ENCODE data around the gene ABHD16B.

Gene ABHD16B

GRCh38 chr20:63886921-63887320 is 25.6 kb downstream of the ABHD16B start:
- no peak overlapping the region for H3K27ac Mint-ChIP-seq
- peaks cover 9% of the 10 kb centered on the region for H3K4me1 Mint-ChIP-seq
- H3K4me3 Mint-ChIP-seq = no peak overlapping the region
- DNase-seq (no peak), ATAC-seq (no peak)
- H3K27me3 Mint-ChIP-seq = no peaks in the 10 kb centered on the region
- H3K36me3 Mint-ChIP-seq (ENCODE audit: low read depth) = peaks cover 16% of the 10 kb centered on the region
- no peaks in the 10 kb centered on the region for H3K9me3 Mint-ChIP-seq

DNA sequence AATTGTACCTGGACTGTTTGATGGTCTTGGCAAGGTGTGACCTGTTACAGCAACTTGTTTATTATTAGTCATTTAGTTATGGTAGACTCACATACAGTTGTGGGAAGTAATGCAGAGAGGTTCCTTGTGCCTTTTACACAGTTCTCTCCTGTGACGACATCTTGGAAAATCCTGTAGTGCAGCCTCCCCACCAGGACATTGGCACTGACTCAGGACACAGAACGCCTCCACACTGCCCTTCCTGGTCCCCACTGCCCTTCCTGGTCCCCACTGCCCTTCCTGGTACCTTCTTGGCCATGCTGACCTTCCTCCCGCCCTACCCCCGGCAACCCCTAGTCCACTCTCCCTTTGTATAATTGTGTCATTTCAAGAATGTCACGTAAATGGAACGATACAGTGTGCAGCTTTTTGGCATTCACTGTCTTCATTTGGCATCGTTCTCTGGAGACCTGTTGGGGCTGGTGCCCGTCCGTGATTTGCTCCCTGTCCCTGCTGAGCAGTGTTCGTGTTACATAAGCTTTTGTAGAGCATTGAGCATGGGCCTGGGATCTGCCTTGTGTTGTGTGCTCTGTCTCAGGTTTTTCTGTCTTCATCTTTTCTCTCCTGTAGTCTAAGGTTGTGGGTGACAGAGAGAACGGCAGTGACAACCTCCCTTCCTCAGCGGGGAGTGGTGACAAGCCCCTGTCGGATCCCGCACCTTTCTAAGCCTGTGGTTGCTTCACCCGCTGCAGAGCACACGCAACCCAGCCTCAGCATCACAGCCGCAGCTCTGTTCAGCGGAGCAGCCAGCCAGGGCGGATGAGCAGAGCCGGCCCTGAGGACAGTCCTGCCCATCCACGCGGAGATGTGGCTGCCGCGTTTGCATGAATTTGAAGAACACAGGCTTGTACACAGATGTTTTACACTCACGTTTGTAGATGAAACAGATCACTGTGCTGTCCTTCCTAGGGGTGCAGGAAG is 28.2 kb downstream of the ABHD16B start:
- DNase-seq = no peak
- Mint-ChIP-seq H3K27ac (no peak overlapping the region), H3K4me3 (no peak overlapping the region), H3K27me3 (no peaks in the 10 kb centered on the region), H3K36me3 (ENCODE audit: low read depth) (peaks cover 16% of the 10 kb centered on the region), H3K4me1 (peaks cover 10% of the 10 kb centered on the region), H3K9me3 (no peaks in the 10 kb centered on the region)
- ATAC-seq = no peak

DNA sequence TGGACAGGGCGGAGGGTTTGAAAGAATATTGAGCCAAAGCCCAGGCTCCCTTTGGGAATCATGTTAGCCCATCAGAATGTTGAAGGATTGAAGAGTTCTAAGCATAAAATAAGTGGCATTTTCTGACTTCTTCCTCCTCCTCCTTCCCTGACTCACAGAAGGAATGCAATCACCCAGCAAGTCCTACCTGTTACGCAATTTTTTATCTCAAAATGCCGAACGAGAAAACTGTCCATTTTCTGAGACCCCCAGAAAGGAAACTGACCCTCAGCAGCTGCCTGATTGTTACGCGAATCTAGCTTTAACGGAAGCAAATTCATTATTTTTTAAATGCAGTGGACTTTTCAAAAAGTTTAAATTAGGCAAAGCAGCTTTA is 28.9 kb downstream of the ABHD16B start:
- Mint-ChIP-seq H3K27me3 (no peaks in the 10 kb centered on the region), H3K27ac (no peak overlapping the region), H3K9me3 (no peaks in the 10 kb centered on the region), H3K36me3 (ENCODE audit: low read depth) (peaks cover 16% of the 10 kb centered on the region), H3K4me1 (peaks cover 4% of the 10 kb centered on the region), H3K4me3 (no peak overlapping the region)
- no peak for DNase-seq
- no peak for ATAC-seq

GRCh38 chr20:63890616-63891015 is 29.3 kb downstream of the ABHD16B start:
- no peak for DNase-seq
- Mint-ChIP-seq H3K27me3 (no peaks in the 10 kb centered on the region), H3K4me3 (no peak overlapping the region), H3K27ac (no peak overlapping the region), H3K4me1 (peaks cover 4% of the 10 kb centered on the region), H3K9me3 (no peaks in the 10 kb centered on the region), H3K36me3 (ENCODE audit: low read depth) (peaks cover 16% of the 10 kb centered on the region)
- ATAC-seq = no peak

DNA sequence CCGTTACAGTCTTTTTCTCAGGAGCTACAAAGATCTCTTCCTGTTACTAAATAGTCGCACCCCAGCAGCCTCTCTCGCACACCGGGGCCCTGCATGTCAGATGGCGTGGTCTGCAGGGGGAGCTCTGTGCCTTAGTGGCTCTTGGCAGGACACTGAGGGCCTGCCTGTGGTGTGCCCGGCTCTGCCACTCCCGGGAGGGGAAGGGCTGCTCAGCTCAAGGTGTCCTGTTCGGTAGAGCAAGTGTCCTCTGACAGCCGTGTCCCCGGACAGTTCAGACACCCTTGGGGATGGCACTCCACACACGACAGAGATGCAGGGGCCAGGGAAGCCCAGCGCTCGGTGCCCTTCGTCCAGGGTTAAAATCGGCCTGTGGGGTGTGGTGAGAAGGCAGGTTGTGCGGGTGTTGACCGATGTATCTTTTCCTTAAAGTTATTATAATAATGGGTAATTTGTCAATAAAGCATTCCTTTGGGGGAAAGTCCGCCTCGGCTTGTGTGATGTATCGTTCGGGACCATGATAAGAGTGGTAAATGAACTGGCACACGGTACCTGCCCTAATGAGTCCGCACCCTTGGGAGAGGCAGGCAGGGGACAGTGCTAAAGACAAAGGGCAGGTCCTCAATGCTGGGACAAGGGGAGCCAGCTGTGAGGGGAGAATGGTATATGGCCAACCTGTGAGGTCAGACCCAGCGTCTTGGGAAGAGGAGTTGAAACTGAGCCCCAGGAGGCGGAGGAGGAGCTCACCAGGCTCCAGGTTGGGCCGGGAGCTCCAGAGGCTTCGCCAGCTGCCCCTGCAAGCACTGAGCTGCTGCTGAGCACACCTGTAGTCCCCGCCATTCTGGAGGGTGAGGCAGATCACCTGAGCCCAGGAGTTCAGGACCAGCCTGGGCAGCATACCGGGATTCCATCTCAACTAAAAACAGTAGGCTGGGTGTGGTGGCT is 30.0 kb downstream of the ABHD16B start:
- H3K27me3 Mint-ChIP-seq = no peaks in the 10 kb centered on the region

GRCh38 chr20:63892402-63892801 is 31.1 kb downstream of the ABHD16B start:
- Mint-ChIP-seq H3K4me3 (no peak overlapping the region), H3K27ac (no peak overlapping the region), H3K27me3 (no peaks in the 10 kb centered on the region), H3K36me3 (ENCODE audit: low read depth) (peaks cover 21% of the 10 kb centered on the region), H3K9me3 (no peaks in the 10 kb centered on the region), H3K4me1 (peaks cover 16% of the 10 kb centered on the region)
- ATAC-seq (no peak), DNase-seq (no peak)

More for the DNA sequence above, 30.0 kb downstream of the ABHD16B start:
- H3K36me3 Mint-ChIP-seq (ENCODE audit: low read depth) = peaks cover 18% of the 10 kb centered on the region
- H3K27ac Mint-ChIP-seq = no peak overlapping the region
- no peaks in the 10 kb centered on the region for H3K9me3 Mint-ChIP-seq
- no peak for DNase-seq
- H3K4me3 Mint-ChIP-seq = no peak overlapping the region
- ATAC-seq = no peak
- H3K4me1 Mint-ChIP-seq = peaks cover 8% of the 10 kb centered on the region

- ATAC-seq (no peak), DNase-seq (no peak)
- Mint-ChIP-seq H3K27me3 (no peaks in the 10 kb centered on the region), H3K9me3 (no peaks in the 10 kb centered on the region), H3K36me3 (ENCODE audit: low read depth) (peaks cover 29% of the 10 kb centered on the region), H3K4me1 (peaks cover 31% of the 10 kb centered on the region), H3K4me3 (peak overlapping the region; percentile 73), H3K27ac (peak overlapping the region; percentile 63)
Measured at GRCh38 chr20:63893999-63894357, 32.7 kb downstream of the ABHD16B start.

DNA sequence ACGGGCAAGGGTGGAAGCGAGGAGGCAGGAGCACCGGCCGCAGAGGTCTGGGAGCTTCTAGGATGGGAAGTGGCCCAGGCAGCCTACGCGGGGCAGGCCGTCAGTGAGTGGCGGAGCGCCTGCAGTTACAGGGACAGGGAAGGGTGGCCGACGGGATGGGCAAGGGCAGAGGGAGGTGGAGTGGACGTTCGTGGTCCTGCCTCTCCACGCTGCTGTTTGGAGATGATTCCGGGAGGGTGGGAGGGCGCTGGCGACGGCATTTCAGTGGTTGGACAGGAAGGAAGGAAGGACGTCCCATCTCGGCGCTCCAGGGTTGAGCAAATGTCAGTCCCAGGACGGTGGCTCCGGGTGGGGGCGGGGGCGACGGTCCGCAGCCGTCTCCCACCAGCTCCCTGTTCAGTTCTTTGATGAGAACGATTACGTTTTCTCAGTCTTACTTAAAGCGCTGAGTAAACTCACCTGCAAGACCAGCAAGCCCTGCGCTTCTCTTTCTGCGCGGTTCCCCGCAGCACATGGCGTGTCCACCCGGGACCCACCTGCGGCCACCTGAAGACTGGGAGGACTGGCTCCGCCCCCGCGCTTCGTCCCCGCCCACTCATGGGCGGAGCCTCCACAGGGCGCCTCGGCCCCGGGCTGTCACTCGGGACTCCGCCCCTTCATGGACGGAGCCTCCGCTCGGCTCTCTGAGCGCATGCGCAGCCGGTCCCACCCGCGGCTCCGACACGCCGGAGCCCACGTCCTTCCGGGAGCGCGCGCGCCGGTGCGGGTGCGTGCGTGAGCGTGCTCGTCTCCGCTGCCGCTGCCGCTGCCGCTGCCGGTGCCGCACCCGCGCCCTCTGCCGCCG is 33.3 kb downstream of the ABHD16B start, which contains the start of gene DNAJC5:
DNAJC5 (plus strand) TSS at position 769 of the 844 bp plus-strand sequence. CDS start 33,220 bp downstream, outside the sequence.
- Mint-ChIP-seq H3K4me1 (peaks cover 35% of the 10 kb centered on the region), H3K9me3 (no peaks in the 10 kb centered on the region)

DNA sequence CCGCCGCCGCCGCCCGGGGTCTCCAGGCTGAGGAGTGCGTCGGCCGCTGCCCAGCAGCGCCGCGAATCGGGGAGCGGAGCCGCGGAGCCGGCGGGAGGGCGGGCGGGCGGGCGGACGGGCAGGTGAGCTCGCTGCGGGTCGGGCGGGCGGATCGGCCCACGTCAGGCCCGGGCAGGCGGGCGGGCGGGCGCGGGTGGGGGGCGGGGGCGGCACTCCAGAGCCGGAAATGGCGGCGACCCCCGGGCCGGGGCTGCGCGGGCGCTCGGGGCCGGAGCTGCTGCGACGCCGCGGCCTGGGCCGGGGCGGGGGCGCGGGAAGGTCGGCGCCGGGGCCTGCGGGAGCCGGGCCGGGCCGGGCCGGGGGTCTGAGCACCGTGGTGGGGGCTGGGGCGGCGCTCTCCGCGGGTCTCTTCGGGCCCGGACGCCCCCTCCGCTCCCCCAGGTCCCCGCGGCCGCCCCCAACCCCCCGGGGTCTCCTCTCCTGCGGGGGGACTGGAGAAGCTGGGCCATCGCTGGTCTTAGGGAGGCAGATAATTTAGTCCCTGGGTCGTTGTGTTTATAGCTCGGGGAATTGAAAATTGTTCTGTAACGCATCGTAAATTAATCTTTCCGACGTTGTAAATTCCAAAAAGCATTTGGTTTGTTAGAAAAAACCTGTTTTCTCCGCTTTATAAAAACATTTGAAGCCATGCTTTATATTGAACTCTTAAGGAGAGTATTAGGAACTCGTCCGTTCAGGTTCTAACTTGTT is 34.1 kb downstream of the ABHD16B start:
- Mint-ChIP-seq H3K27me3 (no peaks in the 10 kb centered on the region), H3K4me1 (peaks cover 39% of the 10 kb centered on the region), H3K9me3 (no peaks in the 10 kb centered on the region), H3K36me3 (ENCODE audit: low read depth) (peaks cover 20% of the 10 kb centered on the region), H3K4me3 (peak overlapping the region; percentile 85), H3K27ac (peak overlapping the region; percentile 90)
- DNase-seq (no peak), ATAC-seq (peak; percentile 1)

More for the DNA sequence above, 33.3 kb downstream of the ABHD16B start, which contains the start of gene DNAJC5:
- H3K36me3 Mint-ChIP-seq (ENCODE audit: low read depth) = peaks cover 27% of the 10 kb centered on the region
- DNase-seq = peak; percentile 96
- H3K27me3 Mint-ChIP-seq = no peaks in the 10 kb centered on the region
- peak; percentile 80 for ATAC-seq
- H3K4me3 Mint-ChIP-seq = peak within 1 kb of the TSS; percentile 85
- peak within 1 kb of the TSS; percentile 90 for H3K27ac Mint-ChIP-seq

DNA sequence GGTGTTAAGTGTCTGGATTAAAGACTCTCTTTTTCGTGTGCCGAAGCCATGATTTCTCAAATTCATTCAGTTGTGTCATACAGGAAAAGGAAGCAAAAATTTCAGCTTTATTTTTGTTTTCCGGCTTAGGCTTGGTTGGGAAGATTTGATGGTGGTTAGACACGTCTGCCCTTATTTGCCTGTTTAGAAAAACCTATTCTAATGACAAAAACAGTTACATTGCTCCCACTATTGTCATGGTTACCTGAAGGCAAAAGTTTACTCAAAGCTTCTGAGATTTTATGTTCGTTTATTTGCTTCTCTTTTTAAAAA is 34.6 kb downstream of the ABHD16B start:
- H3K4me1 Mint-ChIP-seq = peaks cover 45% of the 10 kb centered on the region
- H3K9me3 Mint-ChIP-seq = no peaks in the 10 kb centered on the region
- H3K4me3 Mint-ChIP-seq = peak overlapping the region; percentile 85
- peak overlapping the region; percentile 90 for H3K27ac Mint-ChIP-seq
- ATAC-seq (no peak), DNase-seq (no peak)
- no peaks in the 10 kb centered on the region for H3K27me3 Mint-ChIP-seq
- peaks cover 20% of the 10 kb centered on the region for H3K36me3 Mint-ChIP-seq (ENCODE audit: low read depth)

- ATAC-seq (peak; percentile 38), DNase-seq (peak; percentile 26)
- no peaks in the 10 kb centered on the region for H3K27me3 Mint-ChIP-seq
- peak overlapping the region; percentile 90 for H3K27ac Mint-ChIP-seq
- peaks cover 50% of the 10 kb centered on the region for H3K4me1 Mint-ChIP-seq
- H3K4me3 Mint-ChIP-seq = peak overlapping the region; percentile 85
- peaks cover 20% of the 10 kb centered on the region for H3K36me3 Mint-ChIP-seq (ENCODE audit: low read depth)
- H3K9me3 Mint-ChIP-seq = no peaks in the 10 kb centered on the region
Measured at GRCh38 chr20:63896264-63897105, 35.2 kb downstream of the ABHD16B start.

GRCh38 chr20:63897978-63898561 is 36.8 kb downstream of the ABHD16B start:
- ATAC-seq (no peak), DNase-seq (no peak)
- Mint-ChIP-seq H3K36me3 (ENCODE audit: low read depth) (peaks cover 28% of the 10 kb centered on the region), H3K27ac (peak overlapping the region; percentile 66), H3K4me3 (no peak overlapping the region), H3K27me3 (no peaks in the 10 kb centered on the region), H3K9me3 (no peaks in the 10 kb centered on the region), H3K4me1 (peaks cover 60% of the 10 kb centered on the region)

Measured in activated naive CD8-positive, alpha-beta T cell treated with anti-CD3 and anti-CD28 coated beads, Interleukin-2, amount 50 U/mL, for 24 hours (primary cell).